ENCODE measurements around the gene IL26.
"Not testable (repeated sequence)": the region's sequence is repeated elsewhere in the genome, so short reads cannot be mapped to it uniquely, and the experiment has no call there.

IL26 gene

DNA sequence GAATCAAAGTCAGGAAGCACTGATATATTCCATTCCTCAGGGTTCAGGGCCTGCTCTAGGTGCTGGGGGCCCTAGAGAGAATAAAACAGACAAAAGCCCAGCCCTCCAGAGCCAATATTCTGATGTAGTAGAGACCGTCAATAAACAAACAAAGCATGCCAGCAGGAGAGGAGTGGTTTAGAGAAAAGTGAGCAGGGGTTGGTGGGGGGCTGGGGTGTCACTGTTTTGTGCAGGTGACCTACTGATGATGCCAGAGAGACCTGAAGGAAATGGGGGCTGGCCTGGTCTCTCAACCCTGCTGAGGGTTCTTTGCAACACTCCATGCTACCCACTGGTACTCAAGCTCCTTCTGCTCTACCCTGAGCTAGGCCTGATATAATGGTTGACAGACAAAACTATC, 26.5 kb downstream of the IL26 start:
- no peak for DNase-seq (ENCODE audit: low spot score)

DNA sequence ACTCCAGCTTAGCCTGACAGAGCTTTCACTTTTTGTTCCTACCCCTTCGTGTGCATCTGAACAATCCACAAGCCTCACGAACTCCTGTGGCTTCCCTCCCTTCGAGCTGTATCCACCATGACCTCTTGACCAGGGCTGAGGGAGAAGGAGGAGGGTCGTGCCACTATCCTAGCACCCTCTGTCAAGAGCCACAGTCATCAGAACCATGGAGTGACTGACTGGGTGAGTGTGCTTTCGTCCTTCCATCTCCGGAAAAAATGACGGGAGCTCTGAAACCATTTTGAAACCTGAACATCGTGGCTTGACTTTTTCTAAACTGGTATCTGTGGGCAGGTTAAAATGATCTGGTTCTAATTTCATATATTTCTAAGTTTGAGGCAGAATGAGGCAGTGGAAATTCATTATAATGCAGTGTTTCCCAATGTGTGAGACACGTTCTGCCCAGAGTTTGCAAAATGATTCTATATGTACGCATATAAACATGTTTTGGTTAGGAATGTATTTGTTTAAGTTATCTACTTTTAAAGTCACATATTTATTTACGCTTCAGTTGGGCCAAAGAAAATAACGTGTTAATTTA, 27.0 kb downstream of the IL26 start:
- DNase-seq (ENCODE audit: low spot score) = no peak

DNA sequence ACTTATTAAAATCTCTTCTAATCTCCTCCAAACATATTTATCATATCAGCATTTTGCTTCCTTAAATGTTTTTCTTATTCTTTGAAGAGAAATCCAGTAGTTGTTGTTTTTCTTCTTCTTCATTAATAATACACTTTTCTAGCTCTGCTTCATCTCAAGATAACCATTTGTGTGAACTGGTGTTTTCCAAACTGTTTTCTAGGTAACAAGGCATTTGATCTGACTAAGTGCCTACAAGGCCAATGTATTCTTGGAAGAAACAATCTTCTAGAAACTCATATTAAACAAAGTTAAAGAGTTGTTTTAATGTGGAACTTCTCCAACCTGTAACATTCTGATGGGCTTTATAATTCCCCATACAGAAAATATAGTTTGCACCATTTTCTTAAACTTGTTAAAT, 35.3 kb downstream of the IL26 start:
- no peak for DNase-seq (ENCODE audit: low spot score)

DNA sequence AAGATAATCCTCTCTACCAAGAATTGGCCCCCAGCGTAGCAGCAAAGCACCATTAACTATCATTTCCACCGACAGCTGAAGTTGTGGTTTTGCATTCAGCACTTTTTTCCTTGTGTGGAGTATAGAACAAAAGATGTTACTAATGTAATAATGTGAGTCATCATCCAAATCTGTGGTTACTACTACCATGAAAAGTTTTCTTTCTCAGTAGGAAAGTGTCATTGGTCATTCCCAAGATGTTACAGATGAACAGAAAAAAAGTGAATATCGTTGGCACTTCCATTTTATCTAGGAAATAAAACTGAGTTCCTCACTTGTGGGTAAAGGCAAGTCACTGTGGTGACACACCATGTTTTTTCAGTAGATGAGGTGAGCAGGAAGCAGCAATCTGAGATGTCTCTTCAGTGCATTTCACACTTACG, 35.8 kb downstream of the IL26 start:
- DNase-seq (ENCODE audit: low spot score) = no peak

DNA sequence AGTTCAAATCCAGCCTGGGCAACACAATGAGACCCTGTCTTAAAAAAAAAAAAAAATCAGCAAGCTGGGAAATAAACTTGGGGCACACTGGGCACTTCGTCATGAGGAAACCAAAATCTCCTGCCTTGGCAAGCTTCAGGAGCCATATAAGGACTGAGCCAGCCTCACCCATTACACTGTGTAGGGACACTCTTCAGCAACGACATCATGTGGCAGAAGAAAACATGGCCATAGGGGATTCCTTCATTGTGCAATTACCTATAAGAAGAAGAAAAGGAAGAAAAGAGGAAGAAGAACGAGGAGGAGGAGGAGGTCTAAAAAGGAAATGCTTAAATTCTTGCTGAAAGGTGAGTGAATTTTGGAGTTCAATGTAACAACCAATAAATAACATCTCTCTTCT, 40.0 kb downstream of the IL26 start:
- DNase-seq (ENCODE audit: low spot score) = no peak

DNA sequence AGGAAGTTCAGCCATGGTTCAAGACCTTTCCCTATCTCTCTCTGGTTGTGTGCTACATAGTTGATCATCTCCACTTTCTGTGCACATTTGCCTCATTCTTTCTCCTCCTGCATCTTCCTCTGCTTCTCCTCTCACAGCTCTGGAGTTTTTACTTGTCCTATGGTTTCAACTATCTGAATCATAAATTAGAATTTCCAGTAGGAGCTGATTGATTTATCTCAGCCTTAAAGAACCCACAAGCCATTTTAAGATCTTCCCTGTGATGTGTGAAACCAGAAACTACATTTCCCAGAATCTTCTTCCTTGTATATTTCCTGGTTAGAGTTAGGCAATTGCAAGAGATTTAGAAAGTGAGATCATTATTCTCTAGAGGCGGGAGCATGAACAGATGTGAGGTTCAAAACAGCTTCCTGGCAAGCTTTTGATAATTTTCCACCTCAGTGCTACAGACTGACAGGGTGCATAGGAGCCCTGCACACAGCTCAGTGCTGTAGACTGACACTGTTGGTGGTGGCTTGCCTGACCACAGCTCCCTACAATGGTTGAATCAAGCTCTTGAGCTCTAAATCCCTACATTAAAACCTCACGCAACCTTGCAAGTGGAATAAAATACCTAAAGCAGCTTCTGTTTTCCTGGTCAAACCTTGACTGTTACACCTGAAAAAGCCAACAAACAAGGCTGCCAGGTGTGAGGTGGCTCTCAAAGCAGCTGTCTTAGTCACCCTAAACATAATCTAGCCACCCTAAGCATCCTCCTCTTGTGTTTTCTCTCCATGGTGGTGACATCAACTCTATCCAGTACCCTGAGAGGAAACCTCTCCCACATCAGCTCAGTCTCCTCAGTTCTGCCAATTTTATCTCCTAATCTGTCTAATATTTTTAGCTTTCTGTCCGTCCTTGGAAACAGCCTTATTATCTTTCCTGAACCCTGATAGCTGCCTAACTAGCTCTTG, 44.5 kb downstream of the IL26 start:
- DNase-seq (ENCODE audit: low spot score) = no peak

DNA sequence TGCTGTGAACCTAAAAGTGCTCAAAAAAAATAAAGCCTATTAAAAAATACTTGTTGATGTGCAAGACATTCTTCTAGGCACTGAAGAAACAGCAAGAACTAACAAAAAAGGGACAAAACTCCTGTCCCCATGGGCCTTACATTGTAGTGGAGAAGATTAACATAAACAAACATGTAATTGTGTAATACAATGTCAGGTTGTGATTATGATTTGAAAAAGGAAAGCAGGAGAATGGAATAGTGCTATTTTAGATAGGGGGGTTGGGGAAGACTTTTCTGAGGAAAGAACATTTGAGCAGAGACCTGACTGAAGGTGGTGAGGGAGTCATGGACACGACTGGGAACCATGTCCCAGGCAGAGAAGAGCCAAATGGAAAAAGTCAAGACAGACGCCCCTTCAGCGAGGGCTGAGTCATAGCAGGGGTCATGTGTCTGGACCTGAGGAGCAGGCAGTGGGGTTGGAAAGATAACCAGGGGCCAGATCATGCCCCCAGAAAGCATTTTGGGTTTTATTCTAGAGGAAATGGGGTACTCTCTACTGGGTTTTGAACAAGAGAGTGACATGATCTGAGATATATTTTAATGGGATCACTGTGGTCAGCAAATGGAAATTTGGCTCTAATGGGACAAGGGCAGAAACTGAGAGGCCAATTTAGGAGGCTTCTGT, 46.7 kb downstream of the IL26 start:
- no peak for DNase-seq (ENCODE audit: low spot score)

DNA sequence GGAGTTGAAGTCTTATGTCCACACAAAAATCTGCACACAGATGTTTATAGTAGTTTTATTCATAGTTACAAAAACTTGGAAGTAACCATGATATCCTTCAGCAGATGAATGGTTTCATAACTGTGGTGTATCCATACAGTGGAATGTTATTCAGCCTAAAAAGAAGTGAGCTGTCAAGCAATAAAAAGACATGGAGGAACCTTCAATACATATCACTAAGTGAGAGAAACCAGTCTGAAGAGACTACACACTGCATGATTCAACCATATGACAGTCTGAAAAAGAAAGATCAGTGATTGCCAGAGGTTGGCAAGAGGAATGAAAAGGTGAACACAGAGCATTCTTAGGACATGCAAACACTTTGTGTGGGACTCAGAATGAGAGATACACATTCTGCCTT, 47.4 kb downstream of the IL26 start:
- no peak for DNase-seq (ENCODE audit: low spot score)

DNA sequence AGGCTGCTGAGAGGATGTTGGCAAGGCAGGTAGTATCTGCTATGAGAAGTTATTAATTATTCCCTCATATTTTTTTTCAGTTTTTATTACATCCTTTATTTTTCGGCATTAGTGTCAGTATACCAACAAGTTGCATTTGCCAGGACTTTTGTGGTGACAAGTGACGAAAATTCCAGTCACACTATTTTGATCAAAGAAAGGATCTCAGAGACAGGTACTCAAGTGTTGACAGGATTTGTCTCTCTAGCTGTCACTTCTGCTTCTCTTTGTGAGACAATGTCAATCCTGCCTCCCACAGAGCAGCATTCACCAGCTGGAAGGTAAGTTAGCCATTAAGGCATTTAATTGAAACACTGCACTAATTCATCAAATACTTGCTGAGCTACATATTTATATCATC, 48.0 kb downstream of the IL26 start:
- DNase-seq (ENCODE audit: low spot score) = no peak

DNA sequence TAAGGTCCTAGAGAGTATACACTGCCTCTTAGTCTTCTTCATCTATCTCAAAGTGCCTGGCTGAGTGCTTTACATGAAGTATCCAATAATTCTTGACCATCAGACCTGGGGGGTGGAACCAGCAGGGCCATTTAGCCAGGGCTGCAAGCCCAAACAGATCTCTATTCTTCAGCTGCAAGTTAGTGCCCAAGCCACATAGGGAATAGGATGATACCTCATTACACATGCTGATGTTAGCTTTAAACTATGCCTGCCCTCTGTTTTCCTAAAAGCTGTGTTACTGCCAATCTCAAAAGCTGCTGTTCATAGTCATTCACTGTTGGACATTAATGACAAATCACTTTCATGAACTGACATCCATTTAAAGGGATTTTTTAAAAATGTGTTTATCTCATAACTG, 49.4 kb downstream of the IL26 start:
- DNase-seq (ENCODE audit: low spot score) = no peak

DNA sequence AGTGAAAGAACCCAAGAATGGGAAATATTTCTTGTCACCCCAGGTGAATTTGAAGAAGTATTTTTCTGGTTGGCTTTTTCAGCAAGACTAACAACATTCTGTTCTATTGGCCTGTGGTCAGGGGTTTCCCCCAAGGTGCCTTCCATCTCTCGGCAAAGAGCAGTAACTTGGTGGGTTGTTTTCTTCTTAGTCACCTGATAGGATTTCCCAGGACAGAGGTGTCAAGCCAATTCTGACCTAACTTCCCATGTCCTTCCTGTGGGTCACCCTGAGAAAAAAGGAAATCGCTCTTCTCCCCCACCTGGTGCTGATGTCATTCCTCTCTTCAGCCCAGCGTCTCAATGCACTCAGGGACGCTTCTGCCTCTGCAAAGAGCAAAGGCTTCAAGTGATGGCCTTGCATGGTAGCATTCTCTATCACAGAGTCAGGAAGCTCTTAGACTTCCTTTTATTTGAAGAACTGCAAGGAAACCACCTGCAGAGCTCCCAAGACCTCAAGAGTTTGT, 50.0 kb downstream of the IL26 start:
- no peak for DNase-seq (ENCODE audit: low spot score)

DNA sequence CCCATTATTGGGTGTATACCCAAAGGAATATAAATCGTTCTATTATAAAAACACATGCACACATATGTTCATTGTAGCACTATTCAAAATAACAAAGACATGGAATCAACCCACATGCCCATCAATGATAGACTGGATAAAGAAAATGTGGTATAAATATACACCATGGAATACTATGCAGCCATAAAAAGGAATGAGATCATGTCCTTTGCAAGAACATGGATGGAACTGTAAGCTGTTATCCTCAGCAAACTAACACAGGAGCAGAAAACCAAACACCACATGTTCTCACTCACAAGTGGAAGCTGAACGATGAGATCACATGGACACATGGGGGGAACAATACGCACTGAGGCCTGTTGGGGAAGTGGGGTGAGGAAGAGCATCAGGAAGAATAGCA, 50.8 kb downstream of the IL26 start:
- not testable (repeated sequence) for DNase-seq (ENCODE audit: low spot score)

DNA sequence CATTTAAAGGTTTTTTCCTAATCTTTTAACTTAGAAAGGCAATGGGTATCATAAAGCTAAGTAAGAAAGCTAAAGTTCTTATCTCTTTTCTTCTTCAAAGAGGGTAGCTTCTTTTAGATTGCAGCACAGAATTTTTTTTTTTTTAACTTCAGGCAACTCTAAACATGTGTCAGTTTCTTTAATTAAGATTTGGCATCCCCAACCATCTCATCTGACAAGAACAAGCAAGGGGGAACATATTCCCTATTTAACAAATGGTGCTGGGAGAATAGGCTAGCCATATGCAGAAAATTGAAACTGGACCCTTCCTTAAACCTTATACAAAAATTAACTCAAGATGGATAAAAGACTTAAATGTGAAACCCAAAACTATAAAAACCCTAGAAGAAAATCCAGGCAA, 51.8 kb downstream of the IL26 start:
- DNase-seq (ENCODE audit: low spot score) = no peak

DNA sequence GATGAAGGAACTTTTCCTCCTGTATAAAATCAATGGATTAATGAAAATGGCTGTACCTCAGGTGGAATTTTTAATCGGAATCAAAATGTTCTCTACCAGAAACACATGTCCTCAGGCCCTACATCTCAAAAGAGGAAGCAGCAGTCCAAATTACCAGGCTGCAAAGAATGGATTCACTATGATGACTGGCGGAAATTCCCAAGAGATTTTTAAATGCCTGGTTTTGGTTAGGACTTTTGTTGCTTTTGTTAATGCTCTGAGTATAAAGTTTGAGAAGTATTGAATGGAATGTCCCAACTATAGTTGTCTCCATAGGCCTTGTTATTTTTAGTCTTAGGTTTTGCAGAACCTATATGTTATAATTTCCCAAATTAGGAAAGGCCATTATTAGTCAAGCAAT, 54.9 kb downstream of the IL26 start:
- DNase-seq (ENCODE audit: low spot score) = no peak

DNA sequence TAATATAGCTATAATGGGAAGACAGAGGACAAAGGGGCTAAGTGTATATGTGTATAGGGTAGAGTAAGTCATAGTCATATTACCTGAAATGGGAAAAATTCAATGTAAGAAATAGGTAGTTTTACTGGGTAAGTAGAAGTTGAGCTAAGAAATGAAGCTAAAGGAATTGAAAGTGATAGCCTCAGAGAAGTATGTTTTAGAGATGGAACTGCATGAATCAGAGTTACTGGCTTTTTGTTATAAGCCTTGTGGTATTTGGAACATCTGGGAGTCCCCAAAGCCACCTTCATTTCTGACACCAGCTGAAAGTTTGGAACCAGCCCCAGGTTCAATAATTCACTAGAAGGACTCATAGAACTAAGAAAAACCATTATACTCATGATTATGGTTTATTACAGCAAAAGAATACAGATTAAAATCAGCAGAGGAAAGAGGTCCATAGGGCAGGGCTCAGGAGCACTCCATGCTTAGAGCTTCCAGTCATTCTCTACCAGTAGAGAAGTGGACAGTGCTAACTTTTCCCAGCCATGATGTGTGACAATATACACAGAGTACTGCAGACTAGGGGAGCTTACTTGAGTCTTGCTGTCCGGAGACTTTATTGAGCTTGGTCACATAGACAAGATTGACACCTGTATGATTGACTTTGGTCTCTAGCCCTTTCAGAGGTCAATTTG, 56.3 kb downstream of the IL26 start:
- DNase-seq (ENCODE audit: low spot score) = no peak

DNA sequence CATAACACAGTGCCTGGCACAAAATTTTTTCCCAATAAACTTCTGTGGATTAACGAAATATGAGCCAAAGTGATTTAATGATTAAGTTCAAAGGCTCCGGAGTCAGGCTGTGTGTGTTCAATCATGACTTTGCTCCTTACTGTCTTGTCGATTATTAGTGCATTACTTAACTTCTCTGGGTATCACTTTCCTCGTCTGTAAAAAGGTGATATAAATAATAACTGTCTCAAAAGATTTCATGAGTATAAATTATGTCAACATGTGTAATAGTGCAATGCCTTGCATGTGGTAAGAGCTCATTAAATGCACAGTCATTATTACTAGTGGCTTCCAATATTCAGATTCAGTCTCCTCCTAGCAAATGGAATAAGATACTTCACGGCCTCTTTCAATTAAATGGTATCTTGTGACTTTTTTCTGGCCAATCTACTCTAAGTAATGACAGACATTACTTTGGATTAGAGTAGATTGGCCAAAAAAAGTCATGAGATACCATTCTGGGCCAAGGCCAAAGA, 59.2 kb downstream of the IL26 start:
- DNase-seq (ENCODE audit: low spot score) = no peak

DNA sequence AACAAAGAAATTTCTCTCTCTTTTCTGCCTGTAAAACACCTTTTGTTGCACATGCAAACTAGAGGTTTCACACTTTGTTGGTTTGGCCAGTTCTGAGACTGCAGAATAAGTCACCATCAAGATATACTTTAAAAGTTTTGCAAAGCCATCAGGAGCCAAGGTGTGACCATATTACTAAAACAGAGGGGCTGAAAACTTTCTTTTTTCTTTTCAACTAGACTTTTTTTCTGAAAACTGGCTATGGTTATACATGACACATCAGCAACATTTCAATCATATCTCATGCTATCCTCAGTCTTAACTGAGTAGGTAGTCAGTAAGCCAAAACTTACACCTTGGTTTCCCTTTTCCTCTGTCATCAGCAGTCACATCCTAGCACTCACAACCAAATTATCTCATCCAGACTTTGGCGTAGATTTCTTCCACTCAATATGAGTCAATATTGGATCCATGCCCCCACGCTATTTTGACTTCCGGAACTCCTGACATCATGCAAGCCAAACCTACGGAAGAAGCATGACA, 62.0 kb downstream of the IL26 start:
- DNase-seq (ENCODE audit: low spot score) = no peak

DNA sequence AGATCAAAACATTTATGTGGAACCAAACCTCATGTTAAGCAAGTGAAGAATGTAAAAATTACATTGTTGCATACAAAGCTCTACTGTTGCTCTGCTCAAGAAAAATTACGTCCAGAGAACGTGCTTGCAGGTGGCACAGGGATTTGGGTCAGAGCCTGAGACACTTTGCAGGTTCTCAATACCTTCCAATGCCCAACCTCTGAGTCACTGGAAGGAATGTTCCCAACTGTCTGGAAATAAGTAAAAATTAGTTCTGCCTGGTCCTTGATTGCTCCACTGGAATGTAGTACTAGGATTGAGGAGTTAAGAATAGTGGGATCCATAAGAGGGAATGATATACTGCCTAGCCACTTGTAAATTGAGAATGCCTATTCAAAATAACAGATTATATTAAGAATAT, 63.2 kb downstream of the IL26 start:
- DNase-seq (ENCODE audit: low spot score) = no peak

DNA sequence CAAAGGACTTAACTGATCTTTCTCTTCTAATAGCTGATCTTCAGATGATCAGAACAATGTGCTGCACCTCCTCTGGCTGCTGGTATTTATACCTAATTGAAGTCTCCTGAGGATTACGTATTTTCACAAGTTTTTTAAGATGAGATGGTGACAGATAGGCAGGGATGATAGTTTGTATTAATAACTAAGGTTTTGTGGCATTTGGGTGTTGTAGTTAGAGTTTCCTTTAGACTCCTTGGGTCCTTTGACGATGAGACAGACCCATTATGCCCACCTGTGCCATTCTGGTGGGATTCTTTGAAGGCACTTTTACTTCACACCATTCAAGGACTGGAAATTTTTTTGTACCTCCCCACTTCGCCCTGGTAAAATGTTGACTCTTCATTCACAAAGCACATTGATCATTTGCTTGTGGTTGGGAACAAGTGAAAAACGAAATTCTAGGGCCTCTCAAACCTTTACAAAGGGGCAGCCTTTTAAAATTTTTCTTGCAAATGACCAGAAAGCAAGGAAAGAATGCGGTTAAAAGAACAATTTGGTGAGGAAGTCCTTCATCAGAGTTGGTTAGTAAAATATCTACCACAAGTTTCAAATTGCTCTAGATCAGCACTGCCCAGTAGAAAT, 65.8 kb downstream of the IL26 start, which contains the start of gene IFNG:
Gene IFNG (minus strand): TSS at position 60 of the 624 bp plus-strand sequence. CDS start 125 bp downstream, outside the sequence.
- DNase-seq (ENCODE audit: low spot score) = no peak

DNA sequence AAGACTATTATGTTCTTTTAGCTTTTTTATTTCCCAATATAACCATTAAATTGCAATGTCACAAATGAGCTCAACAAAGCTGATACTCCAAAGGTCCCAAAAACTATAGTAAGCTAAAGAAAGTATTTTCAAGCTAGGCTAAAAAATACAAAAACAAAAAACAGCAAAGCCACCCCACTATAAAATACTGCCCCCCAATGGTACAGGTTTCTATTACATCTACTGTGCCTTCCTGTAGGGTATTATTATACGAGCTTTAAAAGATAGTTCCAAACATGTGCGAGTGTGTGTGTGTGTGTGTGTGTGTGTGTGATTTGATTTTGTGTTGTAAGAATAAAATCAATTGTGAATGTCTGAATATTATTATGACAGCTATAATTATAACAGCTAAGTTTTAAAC, 67.2 kb downstream of the IL26 start:
- no peak for DNase-seq (ENCODE audit: low spot score)

DNA sequence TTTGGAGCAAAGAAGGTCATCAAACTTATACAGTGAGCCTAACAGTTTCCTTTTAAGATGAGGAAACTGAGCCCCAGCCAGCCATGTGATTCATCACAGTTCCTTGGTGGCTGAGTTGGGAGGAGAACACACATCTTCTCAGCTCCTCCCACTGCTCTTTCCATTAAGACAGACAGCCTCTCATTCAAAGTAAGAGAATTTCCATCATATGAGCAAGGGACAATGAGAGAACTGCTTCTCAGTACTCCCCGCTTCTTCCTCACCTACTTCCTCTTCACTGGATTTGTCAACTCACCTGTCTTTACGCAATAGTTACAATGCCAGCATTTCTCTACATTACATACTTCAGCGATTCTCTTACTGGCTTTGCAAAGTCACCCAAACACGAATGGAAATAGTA, 68.2 kb downstream of the IL26 start:
- DNase-seq (ENCODE audit: low spot score) = no peak

All from pons (tissue), 1 donor.